Gastrocnemius medialis (tissue), 4 donors: ENCODE data around the gene ANO5.

Experiments used
- POLR2A ChIP-seq, 2 donors: fragments of 450-650 bp; IDR thresholded peaks; one replicate each; pipeline ENCODE4 v1.6.1; 2017; ENCODE audit warnings: antibody characterized with exemption in 2 of 2, mild to moderate bottlenecking in 2 of 2, moderate library complexity in 2 of 2
- TF ChIP-seq, protein P1 (sequence below), 5 experiments: fragments of 450-650 bp in 3 of 5; fragments of 200-600 bp in 2 of 5; sonication (generic) in 2 of 5; IDR thresholded peaks in 4 of 5; conservative IDR thresholded peaks in 1 of 5; 1 replicate in 4 of 5; 2 replicates in 1 of 5; pipeline ENCODE4 v1.5.1; 2016 to 2019; ENCODE audit warnings: antibody characterized with exemption in 5 of 5, mild to moderate bottlenecking in 3 of 5, moderate library complexity in 3 of 5

GRCh38 chr11:22165759-22166513 lies 26.9 kb upstream of the ANO5 start:
- TF ChIP-seq, protein P1, sequence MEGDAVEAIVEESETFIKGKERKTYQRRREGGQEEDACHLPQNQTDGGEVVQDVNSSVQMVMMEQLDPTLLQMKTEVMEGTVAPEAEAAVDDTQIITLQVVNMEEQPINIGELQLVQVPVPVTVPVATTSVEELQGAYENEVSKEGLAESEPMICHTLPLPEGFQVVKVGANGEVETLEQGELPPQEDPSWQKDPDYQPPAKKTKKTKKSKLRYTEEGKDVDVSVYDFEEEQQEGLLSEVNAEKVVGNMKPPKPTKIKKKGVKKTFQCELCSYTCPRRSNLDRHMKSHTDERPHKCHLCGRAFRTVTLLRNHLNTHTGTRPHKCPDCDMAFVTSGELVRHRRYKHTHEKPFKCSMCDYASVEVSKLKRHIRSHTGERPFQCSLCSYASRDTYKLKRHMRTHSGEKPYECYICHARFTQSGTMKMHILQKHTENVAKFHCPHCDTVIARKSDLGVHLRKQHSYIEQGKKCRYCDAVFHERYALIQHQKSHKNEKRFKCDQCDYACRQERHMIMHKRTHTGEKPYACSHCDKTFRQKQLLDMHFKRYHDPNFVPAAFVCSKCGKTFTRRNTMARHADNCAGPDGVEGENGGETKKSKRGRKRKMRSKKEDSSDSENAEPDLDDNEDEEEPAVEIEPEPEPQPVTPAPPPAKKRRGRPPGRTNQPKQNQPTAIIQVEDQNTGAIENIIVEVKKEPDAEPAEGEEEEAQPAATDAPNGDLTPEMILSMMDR (IDR thresholded peaks at IDR 0.05 in 4 of 5, conservative IDR thresholded peaks at IDR 0.05 in 1 of 5), result no peak
- TF ChIP-seq POLR2A (IDR thresholded peaks at IDR 0.05), result no peak
